HEK293 (cell line): ENCODE measurements around the gene LHX6.

Source experiments
- RBAK ChIP-seq: fragments of 450-650 bp; formaldehyde crosslinking; IDR thresholded peaks from 2 replicates; pipeline ENCODE4 v1.5.1; 2016; ENCODE audit warnings: missing biosample characterization, missing genetic modification characterization
- SP2 ChIP-seq: fragments of 450-650 bp; formaldehyde crosslinking; IDR thresholded peaks from 2 replicates; pipeline ENCODE4 v1.5.1; 2016; ENCODE audit warnings: missing biosample characterization, missing genetic modification characterization
- ZNF221 ChIP-seq: fragments of 450-650 bp; formaldehyde crosslinking; IDR thresholded peaks from 2 replicates; pipeline ENCODE4 v1.5.1; 2017; ENCODE audit warnings: missing biosample characterization, missing genetic modification characterization, borderline replicate concordance
- ZNF223 ChIP-seq: fragments of 450-650 bp; formaldehyde crosslinking; IDR thresholded peaks from 2 replicates; pipeline ENCODE4 v1.5.1; 2016; ENCODE audit warnings: missing biosample characterization, missing genetic modification characterization
- ZNF274 ChIP-seq, 2 experiments: fragments of 200-500 bp in 1 of 2; fragments of 450-650 bp in 1 of 2; sonication (Bioruptor generic) in 1 of 2; formaldehyde crosslinking in 1 of 2; IDR thresholded peaks; 2 replicates each; pipeline versions ENCODE4 v1.5.1 to v1.6.1; 2014 to 2016; ENCODE audit warnings: borderline replicate concordance in 1 of 2, inconsistent platforms in 1 of 2, low read length in 1 of 2, missing biosample characterization in 1 of 2, missing genetic modification characterization in 1 of 2
- ZNF621 ChIP-seq: fragments of 450-650 bp; formaldehyde crosslinking; IDR thresholded peaks from 2 replicates; pipeline ENCODE4 v1.5.1; 2017; ENCODE audit warnings: missing biosample characterization, missing genetic modification characterization
- ZNF837 ChIP-seq: fragments of 450-650 bp; formaldehyde crosslinking; IDR thresholded peaks from 2 replicates; pipeline ENCODE4 v1.5.1; 2016; ENCODE audit warnings: missing biosample characterization, missing genetic modification characterization
- TF ChIP-seq, protein P1 (sequence below): fragments of 450-650 bp; formaldehyde crosslinking; IDR thresholded peaks from 2 replicates; pipeline ENCODE4 v1.5.1; 2016; ENCODE audit warnings: missing biosample characterization, missing genetic modification characterization
- TF ChIP-seq, protein P2 (sequence below): fragments of 450-650 bp; formaldehyde crosslinking; IDR thresholded peaks from 2 replicates; pipeline ENCODE4 v1.5.1; 2017; ENCODE audit warnings: missing biosample characterization, missing genetic modification characterization
- TF ChIP-seq, protein P3 (sequence below): fragments of 450-650 bp; formaldehyde crosslinking; IDR thresholded peaks from 2 replicates; pipeline ENCODE4 v1.5.1; 2016; ENCODE audit warnings: missing biosample characterization, missing genetic modification characterization, low read depth
- TF ChIP-seq, protein P4 (sequence below): IDR thresholded peaks from 2 replicates; pipeline ENCODE4 v1.6.1; 2011; ENCODE audit warnings: mild to moderate bottlenecking, low read depth, low read length, borderline replicate concordance
- TF ChIP-seq, protein P5 (sequence below): fragments of 450-650 bp; formaldehyde crosslinking; IDR thresholded peaks from 2 replicates; pipeline ENCODE4 v1.5.1; 2016; ENCODE audit warnings: missing biosample characterization, missing genetic modification characterization

DNA sequence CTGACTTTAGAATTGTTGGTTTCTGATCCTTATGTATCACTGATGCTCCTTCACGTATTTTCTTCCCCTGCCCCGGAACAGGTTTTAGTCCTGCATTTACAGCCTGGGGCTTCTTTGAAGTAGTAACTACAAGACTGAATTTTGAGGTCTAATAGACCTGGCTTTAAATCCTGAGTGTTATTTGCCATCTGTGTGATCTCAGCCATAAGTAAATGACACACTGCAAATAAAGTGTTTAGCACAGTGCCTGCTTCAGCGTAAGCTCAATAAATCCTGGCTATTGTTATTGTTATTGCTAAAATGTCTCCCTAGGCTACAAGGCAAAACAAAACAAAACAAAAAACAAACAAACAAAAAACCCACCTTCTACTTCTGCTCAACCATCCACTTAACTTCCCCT, 15.6 kb upstream of the LHX6 start:
- TF ChIP-seq, protein P1, sequence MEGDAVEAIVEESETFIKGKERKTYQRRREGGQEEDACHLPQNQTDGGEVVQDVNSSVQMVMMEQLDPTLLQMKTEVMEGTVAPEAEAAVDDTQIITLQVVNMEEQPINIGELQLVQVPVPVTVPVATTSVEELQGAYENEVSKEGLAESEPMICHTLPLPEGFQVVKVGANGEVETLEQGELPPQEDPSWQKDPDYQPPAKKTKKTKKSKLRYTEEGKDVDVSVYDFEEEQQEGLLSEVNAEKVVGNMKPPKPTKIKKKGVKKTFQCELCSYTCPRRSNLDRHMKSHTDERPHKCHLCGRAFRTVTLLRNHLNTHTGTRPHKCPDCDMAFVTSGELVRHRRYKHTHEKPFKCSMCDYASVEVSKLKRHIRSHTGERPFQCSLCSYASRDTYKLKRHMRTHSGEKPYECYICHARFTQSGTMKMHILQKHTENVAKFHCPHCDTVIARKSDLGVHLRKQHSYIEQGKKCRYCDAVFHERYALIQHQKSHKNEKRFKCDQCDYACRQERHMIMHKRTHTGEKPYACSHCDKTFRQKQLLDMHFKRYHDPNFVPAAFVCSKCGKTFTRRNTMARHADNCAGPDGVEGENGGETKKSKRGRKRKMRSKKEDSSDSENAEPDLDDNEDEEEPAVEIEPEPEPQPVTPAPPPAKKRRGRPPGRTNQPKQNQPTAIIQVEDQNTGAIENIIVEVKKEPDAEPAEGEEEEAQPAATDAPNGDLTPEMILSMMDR (tag by site-specific recombination): no peak
- TF ChIP-seq ZNF221 (no peak), ZNF621 (tag by site-specific recombination) (no peak), ZNF837 (tag by site-specific recombination) (no peak), SP2 (tag by site-specific recombination) (no peak), RBAK (tag by site-specific recombination) (no peak), ZNF223 (no peak), ZNF274 (IDR thresholded peaks at IDR 0.05; ENCODE audit: low read length) (no peak), ZNF274 (tag by site-specific recombination; IDR thresholded peaks at IDR 0.05; ENCODE audit: borderline replicate concordance) (no peak)
- TF ChIP-seq, protein P2, sequence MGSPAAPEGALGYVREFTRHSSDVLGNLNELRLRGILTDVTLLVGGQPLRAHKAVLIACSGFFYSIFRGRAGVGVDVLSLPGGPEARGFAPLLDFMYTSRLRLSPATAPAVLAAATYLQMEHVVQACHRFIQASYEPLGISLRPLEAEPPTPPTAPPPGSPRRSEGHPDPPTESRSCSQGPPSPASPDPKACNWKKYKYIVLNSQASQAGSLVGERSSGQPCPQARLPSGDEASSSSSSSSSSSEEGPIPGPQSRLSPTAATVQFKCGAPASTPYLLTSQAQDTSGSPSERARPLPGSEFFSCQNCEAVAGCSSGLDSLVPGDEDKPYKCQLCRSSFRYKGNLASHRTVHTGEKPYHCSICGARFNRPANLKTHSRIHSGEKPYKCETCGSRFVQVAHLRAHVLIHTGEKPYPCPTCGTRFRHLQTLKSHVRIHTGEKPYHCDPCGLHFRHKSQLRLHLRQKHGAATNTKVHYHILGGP (tag by site-specific recombination): no peak
- TF ChIP-seq, protein P3, sequence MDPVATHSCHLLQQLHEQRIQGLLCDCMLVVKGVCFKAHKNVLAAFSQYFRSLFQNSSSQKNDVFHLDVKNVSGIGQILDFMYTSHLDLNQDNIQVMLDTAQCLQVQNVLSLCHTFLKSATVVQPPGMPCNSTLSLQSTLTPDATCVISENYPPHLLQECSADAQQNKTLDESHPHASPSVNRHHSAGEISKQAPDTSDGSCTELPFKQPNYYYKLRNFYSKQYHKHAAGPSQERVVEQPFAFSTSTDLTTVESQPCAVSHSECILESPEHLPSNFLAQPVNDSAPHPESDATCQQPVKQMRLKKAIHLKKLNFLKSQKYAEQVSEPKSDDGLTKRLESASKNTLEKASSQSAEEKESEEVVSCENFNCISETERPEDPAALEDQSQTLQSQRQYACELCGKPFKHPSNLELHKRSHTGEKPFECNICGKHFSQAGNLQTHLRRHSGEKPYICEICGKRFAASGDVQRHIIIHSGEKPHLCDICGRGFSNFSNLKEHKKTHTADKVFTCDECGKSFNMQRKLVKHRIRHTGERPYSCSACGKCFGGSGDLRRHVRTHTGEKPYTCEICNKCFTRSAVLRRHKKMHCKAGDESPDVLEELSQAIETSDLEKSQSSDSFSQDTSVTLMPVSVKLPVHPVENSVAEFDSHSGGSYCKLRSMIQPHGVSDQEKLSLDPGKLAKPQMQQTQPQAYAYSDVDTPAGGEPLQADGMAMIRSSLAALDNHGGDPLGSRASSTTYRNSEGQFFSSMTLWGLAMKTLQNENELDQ: no peak
- TF ChIP-seq, protein P4, sequence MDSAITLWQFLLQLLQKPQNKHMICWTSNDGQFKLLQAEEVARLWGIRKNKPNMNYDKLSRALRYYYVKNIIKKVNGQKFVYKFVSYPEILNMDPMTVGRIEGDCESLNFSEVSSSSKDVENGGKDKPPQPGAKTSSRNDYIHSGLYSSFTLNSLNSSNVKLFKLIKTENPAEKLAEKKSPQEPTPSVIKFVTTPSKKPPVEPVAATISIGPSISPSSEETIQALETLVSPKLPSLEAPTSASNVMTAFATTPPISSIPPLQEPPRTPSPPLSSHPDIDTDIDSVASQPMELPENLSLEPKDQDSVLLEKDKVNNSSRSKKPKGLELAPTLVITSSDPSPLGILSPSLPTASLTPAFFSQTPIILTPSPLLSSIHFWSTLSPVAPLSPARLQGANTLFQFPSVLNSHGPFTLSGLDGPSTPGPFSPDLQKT: no peak
- TF ChIP-seq, protein P5, sequence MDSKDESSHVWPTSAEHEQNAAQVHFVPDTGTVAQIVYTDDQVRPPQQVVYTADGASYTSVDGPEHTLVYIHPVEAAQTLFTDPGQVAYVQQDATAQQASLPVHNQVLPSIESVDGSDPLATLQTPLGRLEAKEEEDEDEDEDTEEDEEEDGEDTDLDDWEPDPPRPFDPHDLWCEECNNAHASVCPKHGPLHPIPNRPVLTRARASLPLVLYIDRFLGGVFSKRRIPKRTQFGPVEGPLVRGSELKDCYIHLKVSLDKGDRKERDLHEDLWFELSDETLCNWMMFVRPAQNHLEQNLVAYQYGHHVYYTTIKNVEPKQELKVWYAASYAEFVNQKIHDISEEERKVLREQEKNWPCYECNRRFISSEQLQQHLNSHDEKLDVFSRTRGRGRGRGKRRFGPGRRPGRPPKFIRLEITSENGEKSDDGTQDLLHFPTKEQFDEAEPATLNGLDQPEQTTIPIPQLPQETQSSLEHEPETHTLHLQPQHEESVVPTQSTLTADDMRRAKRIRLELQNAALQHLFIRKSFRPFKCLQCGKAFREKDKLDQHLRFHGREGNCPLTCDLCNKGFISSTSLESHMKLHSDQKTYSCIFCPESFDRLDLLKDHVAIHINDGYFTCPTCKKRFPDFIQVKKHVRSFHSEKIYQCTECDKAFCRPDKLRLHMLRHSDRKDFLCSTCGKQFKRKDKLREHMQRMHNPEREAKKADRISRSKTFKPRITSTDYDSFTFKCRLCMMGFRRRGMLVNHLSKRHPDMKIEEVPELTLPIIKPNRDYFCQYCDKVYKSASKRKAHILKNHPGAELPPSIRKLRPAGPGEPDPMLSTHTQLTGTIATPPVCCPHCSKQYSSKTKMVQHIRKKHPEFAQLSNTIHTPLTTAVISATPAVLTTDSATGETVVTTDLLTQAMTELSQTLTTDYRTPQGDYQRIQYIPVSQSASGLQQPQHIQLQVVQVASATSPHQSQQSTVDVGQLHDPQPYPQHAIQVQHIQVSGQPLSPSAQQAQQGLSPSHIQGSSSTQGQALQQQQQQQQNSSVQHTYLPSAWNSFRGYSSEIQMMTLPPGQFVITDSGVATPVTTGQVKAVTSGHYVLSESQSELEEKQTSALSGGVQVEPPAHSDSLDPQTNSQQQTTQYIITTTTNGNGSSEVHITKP (tag by site-specific recombination): no peak
